Liver (tissue), 3 donors: ENCODE measurements around the gene P2RX3.

Experiments
- HNF4G ChIP-seq: IDR thresholded peaks from 2 replicates; pipeline ENCODE4 v1.6.1; 2016; ENCODE audit warnings: antibody characterized with exemption
- RAD21 ChIP-seq, 2 donors: IDR thresholded peaks; 2 replicates each; pipeline ENCODE4 v1.6.1; 2016; ENCODE audit warnings: antibody characterized with exemption in 2 of 2, mild to moderate bottlenecking in 2 of 2
- RXRA ChIP-seq, 2 donors: IDR thresholded peaks; 2 replicates each; pipeline ENCODE4 v1.6.1; 2017 to 2018; ENCODE audit warnings: antibody characterized with exemption in 2 of 2, mild to moderate bottlenecking in 1 of 2
- SP1 ChIP-seq: IDR thresholded peaks from 2 replicates; pipeline ENCODE4 v1.6.1; 2018; ENCODE audit warnings: antibody characterized with exemption, mild to moderate bottlenecking
- TF ChIP-seq, protein P1 (sequence below): fragments of 150-350 bp; IDR thresholded peaks from 2 replicates; pipeline ENCODE4 v1.5.1; 2017; ENCODE audit warnings: improper control_type of control experiment, low read depth, low read length; ENCODE audit not compliant: missing input control
- TF ChIP-seq, protein P2 (sequence below): IDR thresholded peaks from 2 replicates; pipeline ENCODE4 v1.6.1; 2016; ENCODE audit warnings: antibody characterized with exemption, mild to moderate bottlenecking
- donor health status: healthy.
- donor health status: healthy.

DNA sequence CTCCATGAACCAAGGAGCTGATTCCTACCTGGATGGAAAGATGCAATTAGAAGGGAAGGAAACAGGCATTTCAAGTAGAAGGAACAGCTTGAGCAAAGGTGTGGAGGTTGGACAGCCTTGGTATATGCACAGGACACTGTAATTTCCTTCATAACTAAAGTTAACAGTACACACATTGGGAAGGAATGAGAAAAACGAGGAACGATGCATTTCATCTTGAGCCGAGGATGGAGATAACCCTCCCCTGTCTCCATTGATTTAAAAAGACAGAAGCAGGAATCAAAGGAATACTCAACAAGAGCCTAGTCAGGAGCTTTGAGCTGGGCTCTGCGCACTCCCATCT lies 54.6 kb downstream of the P2RX3 start:
- no peak for TF ChIP-seq RAD21 (IDR thresholded peaks at IDR 0.05)
- TF ChIP-seq, protein P1, sequence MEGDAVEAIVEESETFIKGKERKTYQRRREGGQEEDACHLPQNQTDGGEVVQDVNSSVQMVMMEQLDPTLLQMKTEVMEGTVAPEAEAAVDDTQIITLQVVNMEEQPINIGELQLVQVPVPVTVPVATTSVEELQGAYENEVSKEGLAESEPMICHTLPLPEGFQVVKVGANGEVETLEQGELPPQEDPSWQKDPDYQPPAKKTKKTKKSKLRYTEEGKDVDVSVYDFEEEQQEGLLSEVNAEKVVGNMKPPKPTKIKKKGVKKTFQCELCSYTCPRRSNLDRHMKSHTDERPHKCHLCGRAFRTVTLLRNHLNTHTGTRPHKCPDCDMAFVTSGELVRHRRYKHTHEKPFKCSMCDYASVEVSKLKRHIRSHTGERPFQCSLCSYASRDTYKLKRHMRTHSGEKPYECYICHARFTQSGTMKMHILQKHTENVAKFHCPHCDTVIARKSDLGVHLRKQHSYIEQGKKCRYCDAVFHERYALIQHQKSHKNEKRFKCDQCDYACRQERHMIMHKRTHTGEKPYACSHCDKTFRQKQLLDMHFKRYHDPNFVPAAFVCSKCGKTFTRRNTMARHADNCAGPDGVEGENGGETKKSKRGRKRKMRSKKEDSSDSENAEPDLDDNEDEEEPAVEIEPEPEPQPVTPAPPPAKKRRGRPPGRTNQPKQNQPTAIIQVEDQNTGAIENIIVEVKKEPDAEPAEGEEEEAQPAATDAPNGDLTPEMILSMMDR, result no peak
- TF ChIP-seq RXRA (IDR thresholded peaks at IDR 0.05), result no peak
- TF ChIP-seq, protein P2, sequence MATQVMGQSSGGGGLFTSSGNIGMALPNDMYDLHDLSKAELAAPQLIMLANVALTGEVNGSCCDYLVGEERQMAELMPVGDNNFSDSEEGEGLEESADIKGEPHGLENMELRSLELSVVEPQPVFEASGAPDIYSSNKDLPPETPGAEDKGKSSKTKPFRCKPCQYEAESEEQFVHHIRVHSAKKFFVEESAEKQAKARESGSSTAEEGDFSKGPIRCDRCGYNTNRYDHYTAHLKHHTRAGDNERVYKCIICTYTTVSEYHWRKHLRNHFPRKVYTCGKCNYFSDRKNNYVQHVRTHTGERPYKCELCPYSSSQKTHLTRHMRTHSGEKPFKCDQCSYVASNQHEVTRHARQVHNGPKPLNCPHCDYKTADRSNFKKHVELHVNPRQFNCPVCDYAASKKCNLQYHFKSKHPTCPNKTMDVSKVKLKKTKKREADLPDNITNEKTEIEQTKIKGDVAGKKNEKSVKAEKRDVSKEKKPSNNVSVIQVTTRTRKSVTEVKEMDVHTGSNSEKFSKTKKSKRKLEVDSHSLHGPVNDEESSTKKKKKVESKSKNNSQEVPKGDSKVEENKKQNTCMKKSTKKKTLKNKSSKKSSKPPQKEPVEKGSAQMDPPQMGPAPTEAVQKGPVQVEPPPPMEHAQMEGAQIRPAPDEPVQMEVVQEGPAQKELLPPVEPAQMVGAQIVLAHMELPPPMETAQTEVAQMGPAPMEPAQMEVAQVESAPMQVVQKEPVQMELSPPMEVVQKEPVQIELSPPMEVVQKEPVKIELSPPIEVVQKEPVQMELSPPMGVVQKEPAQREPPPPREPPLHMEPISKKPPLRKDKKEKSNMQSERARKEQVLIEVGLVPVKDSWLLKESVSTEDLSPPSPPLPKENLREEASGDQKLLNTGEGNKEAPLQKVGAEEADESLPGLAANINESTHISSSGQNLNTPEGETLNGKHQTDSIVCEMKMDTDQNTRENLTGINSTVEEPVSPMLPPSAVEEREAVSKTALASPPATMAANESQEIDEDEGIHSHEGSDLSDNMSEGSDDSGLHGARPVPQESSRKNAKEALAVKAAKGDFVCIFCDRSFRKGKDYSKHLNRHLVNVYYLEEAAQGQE, result no peak
- TF ChIP-seq HNF4G, result no peak
- no peak for TF ChIP-seq SP1
